A673 (cell line): ENCODE measurements around the gene CLCN4. TPM values are rescaled to one million over a fixed set of nuclear protein-coding genes. Genes with fewer than 3 reads are reported as not detected.

ENCODE experiments used
- BruUV-seq: library from RNA; stranded (reverse); fragments of 400-500 nt; replicated peaks from 2 replicates; lab custom pipeline; 2021; lab: Mats Ljungman, UMichigan
- CTCF ChIA-PET: fragments of 300-600 bp; sonication (Branson Sonifier 250); formaldehyde crosslinking; loops from one replicate; lab custom pipeline; 2022; ENCODE audit warnings: antibody characterized with exemption; lab: Charles Lee
- POLR2A ChIA-PET: fragments of 300-600 bp; sonication (Branson Sonifier 250); formaldehyde crosslinking; loops from one replicate; lab custom pipeline; 2022; ENCODE audit warnings: antibody characterized with exemption; ENCODE audit not compliant: low non-redundant PET; lab: Charles Lee
- DNase-seq: peaks from one replicate; pipeline ENCODE4 v3.0.0-alpha.2; 2015; ENCODE audit warnings: low spot score
- H3K27ac ChIP-seq: fragments of 200-600 bp; sonication (generic); 2 replicates; pipeline ENCODE4 v1.5.1; 2016; ENCODE audit warnings: mixed run types, low read depth, mild to moderate bottlenecking, mixed read lengths, antibody characterized with exemption, low read length; ENCODE audit not compliant: poor library complexity, severe bottlenecking
- H3K27me3 ChIP-seq: fragments of 200-600 bp; sonication (generic); replicated peaks from 2 replicates; pipeline ENCODE4 v1.6.1; 2017; ENCODE audit warnings: mixed run types, low read depth, mild to moderate bottlenecking, mixed read lengths, antibody characterized with exemption, low read length; ENCODE audit not compliant: insufficient read depth, poor library complexity
- H3K36me3 ChIP-seq: fragments of 200-600 bp; sonication (generic); 2 replicates; pipeline ENCODE4 v1.6.1; 2016; ENCODE audit warnings: mixed run types, mild to moderate bottlenecking, mixed read lengths, antibody characterized with exemption, low read length; ENCODE audit not compliant: insufficient read depth, poor library complexity, severe bottlenecking
- H3K4me1 ChIP-seq: fragments of 200-600 bp; sonication (generic); 2 replicates; pipeline ENCODE4 v1.6.1; 2017; ENCODE audit warnings: mixed run types, mild to moderate bottlenecking, mixed read lengths, antibody characterized with exemption, low read length; ENCODE audit not compliant: insufficient read depth, poor library complexity, severe bottlenecking
- H3K4me3 ChIP-seq: fragments of 200-600 bp; sonication (generic); 2 replicates; pipeline ENCODE4 v1.5.1; 2016; ENCODE audit warnings: low read depth, mixed run types, mild to moderate bottlenecking, mixed read lengths, low read length; ENCODE audit not compliant: poor library complexity, severe bottlenecking
- H3K9me3 ChIP-seq: fragments of 200-600 bp; sonication (generic); 2 replicates; pipeline ENCODE4 v1.6.1; 2016; ENCODE audit warnings: mixed run types, low read depth, mild to moderate bottlenecking, mixed read lengths, antibody characterized with exemption, low read length; ENCODE audit not compliant: poor library complexity, severe bottlenecking
- EZH2 ChIP-seq: fragments of 200-600 bp; sonication (generic); IDR thresholded peaks from 2 replicates; pipeline ENCODE4 v1.6.1; 2017; ENCODE audit warnings: borderline replicate concordance, low read depth, mild to moderate bottlenecking, mixed read lengths, antibody characterized with exemption, low read length; ENCODE audit not compliant: poor library complexity, severe bottlenecking
- intact Hi-C: fragments of 100-400 bp; cut with micrococcal nuclease; formaldehyde crosslinking; loops from one replicate; pipeline ENCODE4 v1.10.0; 2022; ENCODE audit not compliant: unreplicated experiment
- total RNA-seq: library from RNA; stranded (reverse); gene quantifications from 2 replicates; pipeline ENCODE4 v1.2.3, GENCODE V29; 2021
- TF ChIP-seq, protein P1 (sequence below): fragments of 300-800, 200-600 bp; sonication (generic); conservative IDR thresholded peaks from 2 replicates; pipeline ENCODE4 v1.5.1; 2017; ENCODE audit warnings: low read depth, mild to moderate bottlenecking, antibody characterized with exemption, low read length, moderate library complexity, mixed read lengths

Gene CLCN4
- total RNA-seq, 1 experiment from 2014 or later, result 1.7 TPM

DNA sequence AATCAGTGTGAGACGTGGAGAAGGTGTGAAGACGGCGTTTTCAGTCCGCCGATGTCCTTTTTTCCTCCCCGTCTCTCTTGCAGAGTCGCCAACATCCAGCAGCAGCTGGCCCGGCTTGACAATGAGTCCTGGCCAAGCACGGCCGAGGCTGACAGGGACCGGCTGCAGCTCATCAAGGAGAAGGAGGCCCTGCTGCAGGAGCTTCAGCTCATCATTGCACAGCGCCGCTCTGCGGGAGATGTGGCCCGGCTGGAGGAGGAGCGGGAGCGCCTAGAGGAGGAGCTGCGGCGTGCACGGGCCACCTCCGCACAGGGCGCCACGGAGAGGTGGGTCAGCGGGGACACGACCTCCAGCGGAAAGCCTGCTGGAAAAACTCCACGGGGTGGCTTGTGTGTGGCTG, 47.1 kb upstream of the CLCN4 start:
- H3K27me3 ChIP-seq, result no peaks in the 10 kb centered on the region
- H3K36me3 ChIP-seq, result no peaks in the 10 kb centered on the region
- H3K4me1 ChIP-seq, result no peaks in the 10 kb centered on the region
- H3K27ac ChIP-seq, result no peak overlapping the region
- POLR2A ChIA-PET, result no interaction called here
- H3K9me3 ChIP-seq, result no peaks in the 10 kb centered on the region
- DNase-seq, result no peak
- CTCF ChIA-PET, result no interaction called here
- no peak overlapping the region for H3K4me3 ChIP-seq
- no TSS peak for BruUV-seq
- TF ChIP-seq EZH2, result no peak
- TF ChIP-seq, protein P1, sequence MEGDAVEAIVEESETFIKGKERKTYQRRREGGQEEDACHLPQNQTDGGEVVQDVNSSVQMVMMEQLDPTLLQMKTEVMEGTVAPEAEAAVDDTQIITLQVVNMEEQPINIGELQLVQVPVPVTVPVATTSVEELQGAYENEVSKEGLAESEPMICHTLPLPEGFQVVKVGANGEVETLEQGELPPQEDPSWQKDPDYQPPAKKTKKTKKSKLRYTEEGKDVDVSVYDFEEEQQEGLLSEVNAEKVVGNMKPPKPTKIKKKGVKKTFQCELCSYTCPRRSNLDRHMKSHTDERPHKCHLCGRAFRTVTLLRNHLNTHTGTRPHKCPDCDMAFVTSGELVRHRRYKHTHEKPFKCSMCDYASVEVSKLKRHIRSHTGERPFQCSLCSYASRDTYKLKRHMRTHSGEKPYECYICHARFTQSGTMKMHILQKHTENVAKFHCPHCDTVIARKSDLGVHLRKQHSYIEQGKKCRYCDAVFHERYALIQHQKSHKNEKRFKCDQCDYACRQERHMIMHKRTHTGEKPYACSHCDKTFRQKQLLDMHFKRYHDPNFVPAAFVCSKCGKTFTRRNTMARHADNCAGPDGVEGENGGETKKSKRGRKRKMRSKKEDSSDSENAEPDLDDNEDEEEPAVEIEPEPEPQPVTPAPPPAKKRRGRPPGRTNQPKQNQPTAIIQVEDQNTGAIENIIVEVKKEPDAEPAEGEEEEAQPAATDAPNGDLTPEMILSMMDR, result no peak
- intact Hi-C loops, result loop anchor here (10.0 kb wide), 1 partner anchor 1135 kb away; no protein-coding TSS in a partner anchor

DNA sequence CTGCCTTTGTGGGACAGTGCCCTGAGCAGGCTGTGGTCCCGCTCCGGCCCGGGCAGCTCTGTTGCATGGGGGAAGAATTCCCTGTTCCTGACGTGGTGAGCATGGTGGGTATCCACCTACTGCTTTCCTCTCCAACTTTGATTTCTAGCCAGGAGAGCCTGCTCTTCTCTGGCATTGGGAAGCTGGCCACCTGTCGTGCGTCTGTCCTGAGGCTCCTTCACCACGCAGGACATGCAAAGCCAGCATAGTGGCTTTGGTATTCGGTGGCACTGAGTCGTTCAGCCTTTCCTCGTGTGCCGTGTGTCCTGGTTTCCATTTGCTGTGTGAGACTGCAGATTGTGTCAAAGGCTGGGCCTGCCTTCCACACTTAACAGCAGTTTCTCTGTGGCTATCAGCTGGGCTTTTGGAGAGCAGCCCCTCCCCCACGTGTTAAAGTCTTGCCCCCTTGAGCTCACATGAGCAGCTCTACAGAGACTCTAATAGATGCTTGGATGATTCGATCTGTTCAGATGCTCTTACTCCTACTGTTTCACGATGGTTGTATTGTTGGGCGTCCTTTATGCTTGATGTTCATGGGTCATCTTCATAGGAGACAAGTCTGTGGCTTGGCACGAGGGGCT, 46.3 kb upstream of the CLCN4 start:
- TF ChIP-seq, protein P1, result no peak
- no peak for TF ChIP-seq EZH2
- H3K27me3 ChIP-seq, result no peaks in the 10 kb centered on the region
- CTCF ChIA-PET, result no interaction called here
- BruUV-seq, result no TSS peak
- no peaks in the 10 kb centered on the region for H3K9me3 ChIP-seq
- H3K4me1 ChIP-seq, result no peaks in the 10 kb centered on the region
- H3K27ac ChIP-seq, result no peak overlapping the region
- DNase-seq, result no peak
- intact Hi-C loops, result loop anchor here (10.0 kb wide), 1 partner anchor 1136 kb away; no protein-coding TSS in a partner anchor
- H3K4me3 ChIP-seq, result no peak overlapping the region
- no peaks in the 10 kb centered on the region for H3K36me3 ChIP-seq
- POLR2A ChIA-PET, result no interaction called here

DNA sequence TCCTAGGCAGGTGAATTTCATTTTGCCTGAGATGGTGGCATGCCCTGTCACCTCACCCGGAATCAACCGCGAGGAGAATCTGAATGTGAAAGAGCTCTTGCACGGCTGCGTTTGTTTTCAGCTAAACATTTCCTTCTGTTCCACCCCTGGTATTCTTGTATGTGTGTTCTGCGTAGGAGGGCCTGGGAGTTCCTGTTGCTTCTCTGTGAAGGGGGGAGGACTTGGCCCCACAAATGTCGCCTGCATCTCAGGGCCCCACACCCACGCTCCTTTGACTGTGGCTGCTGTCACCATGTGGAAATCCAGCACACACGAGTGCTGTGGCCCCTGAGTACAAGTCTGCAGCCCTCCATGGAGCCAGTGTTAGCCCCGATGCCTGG, 45.8 kb upstream of the CLCN4 start:
- TF ChIP-seq EZH2, result no peak
- TF ChIP-seq, protein P1, result no peak
- Histone ChIP-seq H3K27ac (no peak overlapping the region), H3K9me3 (no peaks in the 10 kb centered on the region), H3K4me1 (no peaks in the 10 kb centered on the region), H3K36me3 (no peaks in the 10 kb centered on the region), H3K27me3 (no peaks in the 10 kb centered on the region), H3K4me3 (no peak overlapping the region)
- BruUV-seq, result no TSS peak
- CTCF ChIA-PET, result no interaction called here
- POLR2A ChIA-PET, result no interaction called here
- intact Hi-C loops, result loop anchor here (10.0 kb wide), 1 partner anchor 1136 kb away; no protein-coding TSS in a partner anchor
- no peak for DNase-seq
